GM19043 (cell line): ENCODE measurements around the gene GPC5.

Source experiments
- ATAC-seq: cut with Tn5 transposase; IDR thresholded peaks from one replicate; pipeline ENCODE4 v1.9.1; 2021; ENCODE audit warnings: low read depth; ENCODE audit not compliant: unreplicated experiment

Gene GPC5

GRCh38 chr13:91531646-91532045, 133.2 kb downstream of the GPC5 start:
- no peak for ATAC-seq

- no peak for ATAC-seq
Measured at GRCh38 chr13:91533354-91533753, 134.9 kb downstream of the GPC5 start.

DNA sequence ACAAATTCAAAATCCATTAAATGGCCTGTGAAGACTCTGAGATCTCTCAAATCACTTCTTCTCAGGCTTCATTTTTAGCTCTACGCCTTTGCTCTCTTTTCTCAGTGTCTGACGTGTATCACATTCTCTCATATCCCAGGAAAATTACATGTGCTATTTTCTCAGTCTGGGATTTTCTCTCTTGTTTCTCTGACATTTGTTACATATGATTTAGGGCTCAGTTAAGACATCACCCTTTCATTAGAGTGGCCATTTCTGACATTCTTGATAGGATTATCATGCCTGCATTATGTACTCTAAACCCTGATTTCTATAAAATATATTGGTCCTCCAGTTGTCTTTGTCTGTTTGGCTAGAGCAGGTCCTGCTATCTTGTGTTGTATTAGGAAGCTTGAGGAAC, 136.6 kb downstream of the GPC5 start:
- ATAC-seq, result no peak

DNA sequence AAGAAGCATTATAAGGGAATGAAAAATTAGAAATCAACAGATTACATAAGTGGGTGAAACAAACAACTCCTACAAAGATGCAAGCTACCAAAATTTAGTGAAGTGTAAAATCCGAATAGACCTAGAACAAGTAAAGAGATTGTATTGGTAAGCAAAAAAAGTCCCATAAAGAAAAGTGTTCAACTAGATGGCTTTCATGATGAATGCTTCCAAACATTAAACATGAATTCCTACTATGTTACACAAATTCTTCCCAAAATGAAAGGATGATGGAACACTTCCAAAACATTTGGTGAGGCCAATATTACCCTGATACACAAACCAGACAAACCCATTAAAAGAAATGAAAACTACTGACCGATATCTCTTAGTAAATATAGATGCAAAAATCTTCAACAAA, 139.0 kb downstream of the GPC5 start:
- no peak for ATAC-seq

DNA sequence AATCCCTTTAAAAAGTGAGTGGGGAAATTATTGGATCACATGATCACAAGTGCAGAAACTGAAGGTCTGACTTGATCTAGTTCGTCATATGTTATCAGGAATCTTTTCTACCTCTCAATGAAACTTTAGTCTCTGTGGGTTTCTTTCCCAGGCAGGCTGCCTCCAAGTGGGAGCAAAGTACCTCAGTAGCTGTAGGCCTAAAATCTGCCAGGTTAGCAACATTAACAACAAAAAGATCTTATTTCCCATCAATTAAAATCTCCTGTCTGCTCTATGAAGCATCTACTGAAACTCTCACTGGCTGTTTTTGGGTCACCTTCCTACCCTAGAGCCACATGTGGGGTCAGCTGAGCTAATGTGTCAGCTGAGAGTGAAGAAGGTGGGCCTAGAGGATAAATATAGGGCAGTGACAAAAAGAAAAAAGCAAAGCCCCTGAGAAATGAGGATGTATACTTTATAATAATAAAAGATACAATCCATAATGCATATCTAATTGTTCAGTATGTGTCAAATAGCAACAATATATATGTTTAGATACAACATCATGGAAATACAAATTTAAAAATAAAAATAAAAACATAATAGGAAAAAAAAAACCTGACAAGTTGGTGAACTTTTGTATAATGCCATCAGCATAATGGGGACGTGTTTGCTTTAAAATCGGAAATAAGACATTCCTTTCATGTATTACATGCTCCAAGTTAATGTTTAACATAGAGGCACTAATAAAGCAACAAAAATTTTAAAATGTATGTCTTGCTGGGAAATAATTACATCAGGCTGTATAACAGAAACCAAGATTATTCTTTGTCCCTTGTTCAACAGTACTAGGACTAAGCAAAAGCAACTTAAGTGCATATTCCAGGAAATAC, 141.1 kb downstream of the GPC5 start:
- ATAC-seq, result no peak

DNA sequence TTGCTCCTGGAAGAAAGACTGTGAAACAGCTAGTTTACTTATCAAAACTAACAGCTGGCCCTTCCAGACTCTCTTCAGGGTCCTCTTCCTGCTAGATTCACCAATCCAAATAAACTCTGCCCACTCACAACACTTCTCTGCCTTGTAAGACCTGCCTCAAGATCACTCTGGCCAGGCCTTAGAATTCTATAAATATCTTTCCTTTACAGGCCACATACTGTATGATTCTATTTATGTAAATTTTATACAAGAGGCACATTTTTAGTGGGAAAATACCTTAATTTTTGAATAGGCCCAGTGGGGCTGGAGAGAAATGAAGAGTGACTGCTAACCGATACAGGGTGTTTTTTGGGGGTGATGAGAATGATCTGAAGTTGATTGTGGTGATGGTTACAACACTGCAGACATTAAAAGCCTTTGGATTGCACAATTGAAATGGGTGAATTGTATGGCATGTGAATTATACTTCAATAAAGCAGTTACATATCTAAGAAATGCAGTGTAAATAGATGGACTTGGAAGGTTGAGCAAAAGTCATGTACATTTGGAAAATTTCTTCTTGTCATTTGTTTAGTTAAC, 141.8 kb downstream of the GPC5 start:
- ATAC-seq, result no peak

DNA sequence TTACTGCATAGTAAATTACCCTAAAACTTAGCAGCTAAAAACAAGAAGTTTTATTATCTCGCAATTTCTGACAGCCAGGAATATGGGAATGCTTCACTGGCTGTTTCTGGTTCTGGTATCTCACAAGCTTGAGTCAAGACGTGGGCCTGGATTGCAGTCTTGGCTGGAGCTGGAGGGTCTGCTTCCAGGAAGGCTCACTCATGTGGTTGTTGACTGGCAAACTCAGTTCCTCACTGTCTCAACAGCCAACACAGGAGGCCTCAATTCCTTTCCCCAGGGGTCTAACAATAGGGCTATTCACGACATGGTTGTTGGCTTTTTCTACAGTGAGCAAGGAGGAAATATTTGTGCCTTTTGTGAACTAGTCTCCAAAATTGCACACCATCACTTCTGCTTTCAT, 146.3 kb downstream of the GPC5 start:
- no peak for ATAC-seq

GRCh38 chr13:91546900-91547299, 148.5 kb downstream of the GPC5 start:
- no peak for ATAC-seq

- no peak for ATAC-seq
Measured at GRCh38 chr13:91553584-91553983, 155.2 kb downstream of the GPC5 start.

DNA sequence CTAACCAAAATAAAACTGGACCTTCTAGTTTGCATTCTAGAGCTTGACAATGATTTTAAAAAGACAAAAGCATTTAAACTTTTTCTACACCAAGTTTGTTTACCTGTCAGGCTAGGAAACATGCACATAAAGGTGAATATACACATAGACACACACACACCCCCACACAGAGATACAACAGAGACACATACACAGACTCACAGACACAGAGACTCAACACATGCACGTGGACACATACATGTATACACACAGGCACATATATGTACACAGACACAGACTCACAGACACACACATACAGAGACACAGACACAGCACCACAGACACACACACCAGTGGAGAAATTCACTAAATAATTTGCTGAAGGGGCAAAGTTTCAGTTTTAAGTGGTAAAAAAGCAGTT, 155.7 kb downstream of the GPC5 start:
- no peak for ATAC-seq

DNA sequence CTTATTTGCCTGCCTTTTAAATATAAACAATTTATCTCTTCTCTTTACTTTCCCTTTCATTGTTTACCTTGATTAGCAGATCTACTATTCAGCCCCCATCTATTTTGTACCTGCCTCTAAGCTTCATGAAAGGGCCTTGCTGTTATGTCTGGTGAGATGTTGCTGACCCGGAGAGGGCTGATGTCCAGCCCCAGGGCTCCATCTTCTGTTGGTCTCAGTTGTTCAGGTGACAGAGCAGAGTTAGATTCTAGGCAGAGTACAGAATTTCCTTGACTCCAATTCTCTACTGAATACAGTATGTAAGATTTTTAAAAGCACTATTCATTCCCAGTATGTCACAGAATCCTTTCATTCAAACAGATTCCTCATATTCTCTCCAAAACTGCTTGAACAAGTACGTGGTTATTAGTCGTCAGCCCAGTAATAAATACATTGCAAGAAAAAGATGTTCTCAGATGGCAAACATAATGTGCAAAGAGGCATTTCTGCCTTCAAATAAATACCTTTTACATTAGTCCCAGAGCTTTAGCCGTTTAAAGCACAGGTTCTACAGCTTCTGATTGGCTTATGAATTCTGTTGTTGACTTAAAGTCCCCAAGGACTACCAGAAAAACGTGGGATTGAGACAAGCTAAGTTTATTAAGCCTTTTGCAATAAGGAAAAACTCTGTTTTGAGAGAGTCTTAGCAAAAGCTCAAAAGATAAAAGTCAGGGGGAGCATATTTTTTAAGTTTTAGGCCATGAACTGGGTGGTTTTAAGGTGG, 159.1 kb downstream of the GPC5 start:
- ATAC-seq, result no peak

DNA sequence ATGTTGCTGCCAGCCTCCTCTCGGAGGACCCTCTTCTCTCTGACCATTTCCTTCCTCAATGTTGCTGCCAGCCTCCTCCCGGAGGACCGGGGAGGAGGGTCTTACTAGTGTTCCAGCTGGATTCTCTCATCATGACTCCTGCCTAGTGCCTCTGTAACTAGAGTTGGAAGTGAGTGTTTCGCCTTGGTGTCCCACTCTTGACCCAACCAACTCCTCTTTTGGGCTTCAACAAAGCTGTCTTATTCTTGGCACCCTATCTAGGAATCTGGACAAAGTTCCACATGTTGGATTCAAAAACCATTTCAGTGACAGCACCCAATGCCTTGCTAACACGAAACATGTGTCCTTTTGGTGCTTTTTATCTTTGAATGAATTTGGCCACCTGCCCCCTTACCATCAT, 165.4 kb downstream of the GPC5 start:
- ATAC-seq, result no peak

DNA sequence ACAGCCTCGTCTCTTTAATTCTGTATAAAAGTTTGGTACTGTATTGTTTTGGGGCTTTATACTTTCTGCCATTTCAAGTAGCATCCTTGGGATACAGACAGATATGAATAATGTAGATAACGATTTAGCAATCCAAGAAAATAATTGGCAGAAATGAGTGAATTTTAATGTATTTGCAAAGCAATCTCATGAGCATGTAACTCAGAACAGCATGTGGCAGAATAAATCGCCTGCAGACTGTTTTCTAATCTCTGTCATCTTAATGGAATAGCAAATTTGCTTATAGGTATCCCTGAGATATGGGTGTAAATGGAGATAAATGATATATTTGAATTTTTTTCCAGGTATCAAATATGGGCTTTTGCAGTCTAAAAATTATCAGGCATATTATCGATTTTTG, 166.0 kb downstream of the GPC5 start:
- ATAC-seq, result no peak

- ATAC-seq, result no peak
Measured at GRCh38 chr13:91565296-91565695, 166.9 kb downstream of the GPC5 start.

DNA sequence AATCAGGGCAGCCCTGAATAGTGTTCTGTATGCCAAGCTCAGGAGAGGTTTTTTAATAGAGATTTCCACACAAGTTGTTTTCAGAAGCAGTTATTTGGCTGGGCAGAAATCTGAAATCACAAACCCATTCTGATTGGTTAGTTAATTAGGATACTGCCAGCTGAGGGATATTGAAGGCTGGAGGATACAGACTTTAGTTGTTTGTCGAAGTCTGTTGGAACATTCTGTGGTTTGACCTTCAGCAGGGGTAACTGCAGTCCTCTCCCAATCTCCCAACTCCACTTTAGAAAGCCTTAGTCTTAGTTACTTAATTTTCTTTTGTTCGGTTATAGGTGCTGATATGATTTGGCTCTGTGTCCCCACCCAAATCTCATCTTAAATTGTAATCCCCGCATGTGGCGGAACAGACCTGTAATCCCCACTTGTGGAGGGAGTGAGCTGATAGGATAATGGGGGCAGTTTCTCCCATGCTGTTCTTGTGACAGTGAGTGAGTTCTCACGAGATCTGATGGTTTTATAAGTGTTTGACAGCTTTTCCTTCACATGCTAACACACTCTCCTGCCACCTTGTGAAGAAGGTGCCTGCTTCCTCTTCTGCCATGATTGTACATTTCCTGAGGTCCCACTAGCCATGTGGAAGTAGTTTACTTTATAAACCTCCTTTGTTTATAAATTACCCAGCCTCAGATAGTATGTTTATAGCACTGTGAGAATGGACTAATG, 169.2 kb downstream of the GPC5 start:
- ATAC-seq, result no peak

DNA sequence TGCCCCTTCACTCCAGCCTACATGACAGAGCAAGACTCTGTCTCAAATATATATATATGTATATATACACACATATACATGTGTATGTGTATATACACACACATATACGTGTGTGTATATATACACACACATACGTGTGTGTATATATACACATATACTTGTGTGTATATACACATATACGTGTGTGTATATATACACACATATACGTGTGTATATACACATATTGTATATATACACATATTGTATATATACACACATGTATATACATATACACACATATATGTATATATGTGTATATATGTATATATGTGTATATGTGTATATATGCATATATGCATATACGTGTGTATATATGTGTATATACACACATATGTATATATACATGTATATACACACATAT, 173.3 kb downstream of the GPC5 start:
- ATAC-seq, result no peak

DNA sequence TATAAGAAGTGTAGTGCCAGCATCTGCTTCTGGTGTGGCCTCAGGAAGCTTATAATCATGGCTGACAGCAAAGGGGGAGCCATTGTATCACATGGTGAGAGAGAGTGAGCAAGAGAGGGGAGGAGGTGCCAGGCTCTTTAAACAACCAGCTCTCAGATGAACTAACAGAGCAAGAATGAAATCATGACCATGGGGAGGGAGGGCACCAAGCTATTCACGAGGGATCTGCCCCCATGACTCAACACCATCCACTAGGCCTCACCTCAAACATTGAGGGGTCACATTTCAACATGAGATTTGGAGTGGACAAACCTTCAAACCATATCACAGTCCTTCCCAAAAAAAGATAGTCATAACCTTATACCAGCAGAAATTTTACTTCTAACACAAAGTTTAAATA, 174.0 kb downstream of the GPC5 start:
- no peak for ATAC-seq

- no peak for ATAC-seq
Measured at GRCh38 chr13:91572944-91573598, 174.7 kb downstream of the GPC5 start.

DNA sequence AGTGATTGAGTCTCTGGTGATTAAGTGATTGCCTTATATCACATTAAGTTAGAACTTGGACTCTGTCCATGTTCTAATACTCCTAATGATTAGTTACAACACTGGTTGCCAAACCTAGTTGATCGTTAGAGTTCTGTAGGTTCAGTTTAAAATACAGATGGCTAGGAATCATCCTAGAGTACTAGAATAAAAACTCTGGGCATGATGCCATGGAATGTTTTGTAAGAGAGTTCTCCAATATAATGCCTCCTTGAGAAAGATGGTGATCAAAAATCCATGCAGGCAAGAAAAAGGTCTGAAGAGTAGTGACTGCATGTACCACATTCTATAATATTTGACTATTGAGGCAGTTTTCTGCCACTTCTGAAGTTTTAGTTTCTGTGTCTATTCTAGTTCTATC, 176.3 kb downstream of the GPC5 start:
- ATAC-seq, result no peak

DNA sequence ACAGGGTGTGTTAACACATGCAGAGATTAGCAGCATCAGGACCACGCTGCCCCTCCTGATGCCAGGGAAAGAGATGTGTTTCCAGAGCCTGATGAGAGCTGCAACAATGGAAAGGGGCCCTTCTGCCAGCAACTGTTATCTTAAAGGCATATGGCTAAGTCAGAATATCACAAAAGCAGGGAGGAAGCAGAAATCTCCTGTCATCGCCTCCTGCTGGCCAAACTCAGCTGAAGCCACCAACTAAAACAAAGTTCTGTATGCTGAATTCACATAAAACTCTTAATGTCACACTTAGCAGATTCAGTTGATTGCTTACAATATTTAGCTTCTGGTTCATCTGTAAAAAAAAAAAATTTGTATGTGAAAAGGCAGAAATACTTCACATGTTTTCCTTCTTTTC, 178.2 kb downstream of the GPC5 start:
- no peak for ATAC-seq
